Activated CD8-positive, alpha-beta memory T cell treated with anti-CD3 and anti-CD28 coated beads for 4 hours (primary cell): Measurements from ENCODE around the gene NAPB.
"Not testable (repeated sequence)": the region's sequence is repeated elsewhere in the genome, so short reads cannot be mapped to it uniquely, and the experiment has no call there.

Experiments used
- DNase-seq, 2 donors: peaks; one replicate each; pipeline ENCODE4 v3.0.0-alpha.2; 2020; ENCODE audit warnings: low read depth in 2 of 2

NAPB gene

DNA sequence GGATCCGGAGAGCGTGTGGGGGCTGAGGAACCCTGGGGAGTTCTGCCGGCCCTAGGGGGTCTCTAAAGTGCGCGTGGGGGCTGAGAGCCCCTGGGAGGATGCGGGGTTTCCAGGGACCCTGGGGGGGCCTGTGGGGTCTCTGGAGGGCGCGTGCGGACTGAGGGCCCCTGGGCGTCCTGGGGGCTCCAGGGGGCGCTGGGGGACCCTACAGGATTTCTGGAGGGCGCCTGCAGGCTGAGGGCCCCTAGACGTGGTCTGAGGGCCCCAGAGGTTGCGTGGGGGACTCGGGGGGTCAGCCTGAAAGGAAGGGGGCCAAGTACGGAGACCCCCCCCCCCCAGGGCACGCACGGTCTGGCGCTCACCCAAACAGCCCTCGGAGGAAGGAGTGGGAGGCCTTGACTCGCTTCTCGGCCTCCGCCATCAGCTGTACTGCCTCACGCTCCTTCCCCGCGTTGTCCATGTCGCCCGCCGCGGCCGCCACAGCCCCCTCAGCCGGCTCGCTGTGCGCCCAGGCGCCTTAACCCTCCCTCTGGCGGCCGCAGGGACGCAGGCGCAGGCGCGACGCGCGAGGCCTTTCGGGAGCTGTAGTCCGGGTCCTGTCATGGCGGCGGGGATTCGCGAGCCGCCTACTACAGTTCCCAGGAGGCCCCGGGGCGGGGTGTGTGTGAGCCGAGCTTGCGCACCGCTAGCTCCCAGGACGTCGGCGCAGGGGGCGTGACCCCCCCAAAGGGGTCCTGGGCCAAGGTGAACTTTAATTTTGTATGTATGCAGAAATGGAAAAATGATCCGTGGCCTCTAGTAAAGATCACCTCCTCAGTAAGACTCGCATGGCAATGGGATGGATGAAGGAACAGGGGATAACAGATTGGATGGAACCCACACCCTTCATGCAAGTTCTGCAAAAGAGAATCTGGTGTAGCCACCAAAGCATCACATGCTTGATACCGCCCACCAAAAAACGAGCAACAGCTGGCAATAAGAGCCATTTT is at the start of gene NAPB:
Gene NAPB (minus strand): TSS at position 546 of the 989 bp plus-strand sequence. CDS start 86 bp downstream, at position 460.
- DNase-seq: peak; percentile 82 to 87

DNA sequence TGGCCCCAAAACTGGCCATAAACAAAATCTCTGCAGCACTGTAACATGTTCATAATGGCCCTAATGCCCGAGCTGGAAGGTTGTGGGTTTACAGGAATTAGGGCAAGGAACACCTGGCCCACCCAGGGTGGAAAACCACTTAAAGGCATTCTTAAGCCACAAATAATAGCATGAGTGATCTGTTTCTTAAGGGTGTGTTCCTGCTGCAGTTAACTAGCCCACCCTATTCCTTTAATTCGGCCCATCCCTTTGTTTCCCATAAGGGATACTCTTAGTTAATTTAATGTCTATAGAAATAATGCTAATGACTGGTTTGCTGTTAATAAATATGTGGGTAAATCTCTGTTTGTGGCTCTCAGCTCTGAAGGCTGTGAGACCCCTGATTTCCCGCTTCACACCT is 45.7 kb upstream of the NAPB start:
- DNase-seq: not testable (repeated sequence)

DNA sequence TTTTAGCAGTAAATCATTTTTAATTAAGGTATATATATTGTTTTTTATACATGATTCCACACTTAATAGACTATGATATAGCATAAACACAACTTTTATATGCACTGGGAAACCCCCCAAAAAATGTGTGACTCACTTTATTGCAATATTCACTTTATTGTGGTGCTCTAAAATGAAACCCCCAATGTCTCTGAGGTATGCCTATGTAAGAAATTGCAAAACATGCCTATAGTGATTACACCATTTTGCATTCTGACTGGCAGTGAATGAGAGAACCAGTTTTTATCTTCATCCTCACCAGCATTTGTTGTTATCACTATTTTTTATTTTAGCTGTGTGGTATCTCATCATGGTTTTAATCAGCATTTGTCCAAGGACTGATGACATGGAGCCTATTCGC is 39.9 kb upstream of the NAPB start:
- no peak for DNase-seq

DNA sequence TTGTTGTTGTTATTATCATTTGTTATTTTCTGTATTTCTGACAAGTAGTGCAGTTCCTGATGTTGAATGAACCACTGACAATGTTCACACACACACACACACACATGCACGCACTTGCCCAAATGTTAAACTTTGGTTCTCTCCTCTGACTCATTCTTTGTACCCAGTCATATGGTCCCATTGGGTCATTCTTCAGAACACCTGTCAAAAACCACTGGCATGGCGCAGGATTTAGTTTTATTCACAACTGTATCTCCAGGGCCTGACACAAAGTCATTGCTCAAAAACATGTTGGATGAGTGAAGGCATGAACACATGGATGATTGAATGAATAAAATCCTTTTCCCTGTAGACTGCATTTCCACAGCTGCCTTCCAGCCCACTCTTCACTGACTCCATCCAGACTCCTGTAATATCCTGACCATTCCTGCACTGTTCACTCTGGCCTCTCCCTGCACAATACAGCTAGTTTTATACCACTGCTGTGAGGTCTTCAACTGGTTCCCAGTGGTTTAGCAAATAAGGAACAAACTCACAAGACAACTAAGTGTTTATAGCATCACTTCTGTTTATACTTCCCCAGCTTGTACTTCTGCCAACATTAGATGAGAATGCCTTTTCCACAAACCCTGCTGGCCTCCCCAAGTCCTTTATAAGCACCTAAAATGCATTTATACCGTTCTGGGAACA is 38.3 kb upstream of the NAPB start:
- no peak for DNase-seq

DNA sequence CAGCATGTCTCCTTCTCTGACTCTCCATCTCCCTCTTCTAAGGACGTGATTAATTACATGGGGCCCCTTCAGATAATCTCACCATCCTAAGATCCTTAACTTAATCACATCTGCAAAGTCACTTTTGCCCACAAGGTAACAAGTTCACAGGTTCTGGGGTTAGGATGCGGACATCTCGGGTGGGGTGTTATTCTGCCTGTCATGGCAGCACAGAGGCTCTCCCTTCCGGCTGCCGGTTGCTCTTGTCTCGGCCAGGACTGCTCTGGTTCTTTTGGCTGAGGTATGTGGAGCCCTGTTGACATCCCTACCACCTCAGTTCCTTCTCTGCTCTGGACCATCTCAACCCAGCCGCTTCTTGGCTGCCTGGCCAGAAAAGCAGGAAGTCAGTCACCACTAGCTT is 35.6 kb upstream of the NAPB start:
- no peak for DNase-seq

DNA sequence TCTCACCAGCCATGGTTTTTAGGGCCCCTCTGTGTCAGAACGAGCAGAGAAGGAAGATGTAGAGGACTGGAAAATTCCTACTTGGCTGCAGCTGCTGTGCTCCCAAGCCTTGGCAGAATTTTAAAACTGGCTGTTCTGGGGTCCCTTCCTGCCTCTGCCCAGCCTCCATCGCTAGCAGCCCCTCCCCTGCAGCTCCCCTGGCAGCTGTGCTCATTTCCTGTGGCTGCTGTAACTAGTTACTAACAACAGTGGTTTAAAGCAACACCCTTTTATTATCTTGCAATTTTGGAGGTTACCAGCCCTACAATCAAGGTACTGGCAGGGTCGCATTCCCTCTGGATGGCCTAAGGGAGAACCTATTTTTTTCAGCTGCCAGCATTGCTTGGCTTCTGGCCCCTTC is 35.1 kb upstream of the NAPB start:
- no peak for DNase-seq

DNA sequence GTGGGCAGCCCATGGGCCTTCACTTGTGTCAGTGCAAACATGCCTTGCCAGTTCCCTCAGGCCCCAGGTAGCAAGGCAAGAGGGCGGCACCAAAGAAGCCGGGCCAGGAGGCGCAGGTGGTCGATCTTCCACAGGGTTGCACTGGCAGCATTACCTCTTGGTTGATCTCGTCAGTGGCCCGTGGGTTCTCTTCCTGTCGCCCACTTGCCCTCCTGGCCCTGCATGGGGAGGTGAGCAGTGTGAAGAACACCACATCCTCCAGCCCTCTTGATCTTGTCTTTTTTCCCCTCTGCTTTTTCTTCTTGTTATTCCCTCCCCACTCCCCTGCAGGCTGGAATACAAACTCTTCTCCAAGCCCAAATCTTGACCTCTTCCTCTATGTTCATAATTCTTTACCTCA is 34.4 kb upstream of the NAPB start:
- no peak for DNase-seq

DNA sequence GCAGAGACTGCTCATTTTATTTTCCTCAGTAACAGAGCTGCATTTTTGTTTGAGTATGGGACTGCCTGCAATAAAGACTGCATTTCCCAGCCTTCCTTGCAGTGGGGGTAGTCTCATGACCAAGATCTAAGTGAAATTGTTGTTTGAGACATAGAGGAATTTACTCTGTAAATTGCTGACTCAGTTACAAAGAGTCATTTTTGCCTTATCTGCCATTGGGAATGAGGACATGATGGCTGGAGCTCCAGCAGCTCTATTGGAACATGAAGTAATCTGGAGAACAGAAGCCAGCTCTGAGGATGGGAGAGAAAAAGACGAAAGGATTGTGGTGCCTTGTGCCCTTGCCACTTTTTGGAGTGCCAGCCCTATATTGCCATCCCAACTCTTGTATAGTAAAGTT is 33.5 kb upstream of the NAPB start:
- no peak for DNase-seq

DNA sequence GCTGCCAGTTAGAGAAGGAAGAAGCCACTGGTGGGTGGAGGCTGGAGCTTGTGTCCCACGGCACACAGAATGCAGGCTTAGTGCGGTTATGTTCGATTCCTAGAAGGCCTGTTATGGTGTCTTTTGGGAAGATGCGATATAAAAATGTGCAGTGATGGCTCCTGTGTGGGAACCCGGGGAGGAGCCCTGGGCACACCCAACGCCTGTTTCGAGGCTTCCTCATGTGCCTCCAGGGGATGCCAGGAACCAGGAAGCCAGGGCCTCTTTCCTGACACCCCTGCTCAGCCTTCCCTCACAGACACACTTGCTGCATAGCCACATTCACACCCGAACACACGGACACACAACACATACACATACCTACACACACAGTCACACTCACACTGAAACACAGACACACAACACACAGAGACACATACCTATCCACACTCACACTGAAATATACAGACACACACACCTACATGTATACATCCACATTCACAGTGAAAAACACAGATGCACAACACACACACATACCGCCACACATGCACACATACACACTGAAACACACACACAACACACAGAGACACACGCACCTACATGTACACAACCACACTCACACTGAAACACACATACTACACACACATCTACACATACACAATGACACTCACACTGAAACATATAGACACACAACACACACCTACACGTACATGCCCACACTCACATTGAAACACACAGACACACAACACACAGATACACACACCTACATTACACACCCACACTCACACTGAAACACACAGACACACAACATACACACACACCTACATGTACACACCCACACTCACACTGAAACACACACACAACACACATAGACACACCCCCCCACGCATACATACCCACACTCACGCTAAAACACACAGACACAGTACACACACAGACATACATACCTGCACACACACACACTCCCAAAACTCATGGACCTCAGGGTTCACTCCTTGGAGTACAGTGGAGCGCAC is 32.6 kb upstream of the NAPB start:
- DNase-seq: no peak

DNA sequence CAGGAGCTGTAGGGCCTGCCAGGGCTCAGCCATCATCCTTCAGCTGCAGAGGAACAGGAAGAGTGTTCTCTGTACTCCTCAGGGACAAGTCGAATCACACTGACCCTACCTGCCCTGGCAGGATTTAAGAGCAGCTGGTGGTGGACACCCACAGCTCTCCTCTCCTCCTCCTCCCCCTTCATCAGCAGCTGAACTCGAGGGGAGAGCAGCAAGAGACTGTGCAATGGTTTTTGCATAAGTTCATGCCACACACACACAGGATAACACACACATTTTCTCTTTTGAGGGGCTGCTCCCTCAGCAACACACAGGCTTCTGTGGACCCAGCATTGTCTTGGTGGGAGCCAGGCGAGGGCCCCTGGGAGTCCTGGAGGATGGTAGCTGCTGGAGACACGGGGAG is 31.5 kb upstream of the NAPB start, which contains the start of gene CST11:
Gene CST11 (minus strand): TSS at position 101 of the 400 bp plus-strand sequence. CDS start 65 bp downstream, at position 36.
- DNase-seq: no peak

DNA sequence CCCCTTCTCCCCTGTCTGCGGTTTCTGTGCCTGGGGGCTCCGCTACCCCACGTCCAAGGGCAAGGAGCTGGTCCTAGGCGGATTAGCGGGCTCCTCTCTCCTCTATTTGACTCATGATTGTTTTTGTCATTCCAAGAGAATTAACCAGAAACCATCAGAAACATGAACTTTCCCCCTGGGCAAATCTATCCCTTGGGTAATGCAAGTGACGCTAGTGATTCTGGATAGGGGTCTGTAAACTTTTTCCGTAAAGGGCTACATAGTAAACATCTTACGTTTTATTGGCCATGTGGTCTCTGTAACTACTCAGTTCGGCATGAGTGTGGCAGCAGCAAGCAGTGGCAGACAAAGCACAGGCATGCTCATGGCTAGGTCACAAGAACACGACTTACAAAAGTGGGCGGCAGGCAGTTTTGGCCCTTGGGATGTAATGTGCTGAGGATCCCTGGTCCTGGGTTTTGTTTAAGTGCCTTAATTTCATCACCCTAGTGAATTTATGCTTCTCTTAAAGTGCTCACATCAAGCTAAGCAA is 30.7 kb upstream of the NAPB start:
- no peak for DNase-seq

DNA sequence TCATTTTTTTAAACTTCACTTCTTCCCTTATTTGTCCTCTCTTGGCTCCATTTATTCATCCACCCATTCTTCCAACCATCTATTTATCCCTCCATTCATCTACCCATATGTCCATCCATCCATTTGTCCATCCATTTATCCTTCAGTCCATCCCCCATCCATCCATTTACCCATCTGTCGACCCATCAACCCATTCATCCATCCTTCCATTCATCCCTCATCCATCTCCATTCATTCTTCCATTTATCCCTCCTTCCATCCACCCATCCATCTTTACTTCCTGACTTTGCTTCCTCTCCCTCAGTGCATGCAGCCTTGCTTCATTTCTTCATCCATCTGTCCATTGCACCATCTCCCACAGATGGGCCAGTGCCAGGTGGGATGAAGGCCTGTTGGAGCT is 29.6 kb upstream of the NAPB start:
- no peak for DNase-seq

DNA sequence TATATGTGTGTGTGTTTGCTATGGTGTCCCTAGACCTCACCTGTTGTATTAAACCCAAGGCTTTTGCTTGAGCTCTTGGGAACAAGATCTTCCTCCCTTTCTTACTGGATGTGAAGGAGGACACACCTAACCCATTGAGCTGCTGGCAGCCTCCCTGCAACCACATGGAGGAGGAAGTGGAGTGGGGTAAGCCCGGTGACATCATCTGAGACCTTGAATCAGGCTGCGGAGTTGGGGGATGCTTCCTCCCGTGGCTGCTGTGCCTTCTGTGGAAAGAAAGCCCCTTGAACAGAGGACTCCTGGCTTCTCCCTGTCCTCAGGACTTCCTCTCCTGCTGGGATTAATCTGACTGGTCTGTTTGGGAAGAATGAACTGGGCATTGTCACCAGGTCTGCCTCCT is 28.1 kb upstream of the NAPB start:
- no peak for DNase-seq

DNA sequence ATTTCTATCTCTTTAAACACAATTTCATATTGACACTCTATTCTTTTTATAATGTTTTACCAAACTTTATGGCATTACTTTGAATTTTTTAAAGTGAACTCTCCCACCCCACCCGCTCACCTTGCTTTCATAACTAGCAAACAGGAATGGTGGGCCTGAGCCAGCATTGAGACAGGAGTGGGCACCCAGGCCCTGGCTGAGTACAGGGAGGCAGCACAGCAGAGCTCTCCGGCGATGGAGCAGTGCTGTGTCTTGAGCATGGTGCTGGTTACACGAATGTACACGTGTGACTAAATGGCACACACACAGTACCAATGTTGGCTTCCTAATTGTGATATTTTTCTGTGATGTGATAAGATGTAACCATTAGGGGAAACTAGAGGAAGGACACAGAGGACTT is 26.9 kb upstream of the NAPB start:
- no peak for DNase-seq

DNA sequence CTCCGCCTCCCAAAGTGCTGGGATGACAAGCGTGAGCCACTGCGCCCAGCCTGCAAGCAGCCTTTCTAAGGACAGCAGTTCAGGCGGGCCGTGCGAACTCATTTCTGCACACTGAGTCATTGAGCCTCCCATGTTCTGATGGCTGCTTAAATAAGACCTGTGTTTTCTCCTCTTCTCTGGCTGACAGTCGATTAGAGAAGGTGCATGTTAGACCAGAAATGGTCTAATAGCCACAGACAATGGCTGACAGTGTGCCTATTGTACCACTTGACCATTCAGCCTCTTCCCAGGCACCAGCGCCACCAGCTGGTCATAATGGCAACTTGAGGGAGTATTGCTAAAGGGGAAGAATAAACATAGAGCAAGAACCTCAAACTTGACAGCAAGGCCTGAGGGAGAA is 25.2 kb upstream of the NAPB start:
- no peak for DNase-seq

DNA sequence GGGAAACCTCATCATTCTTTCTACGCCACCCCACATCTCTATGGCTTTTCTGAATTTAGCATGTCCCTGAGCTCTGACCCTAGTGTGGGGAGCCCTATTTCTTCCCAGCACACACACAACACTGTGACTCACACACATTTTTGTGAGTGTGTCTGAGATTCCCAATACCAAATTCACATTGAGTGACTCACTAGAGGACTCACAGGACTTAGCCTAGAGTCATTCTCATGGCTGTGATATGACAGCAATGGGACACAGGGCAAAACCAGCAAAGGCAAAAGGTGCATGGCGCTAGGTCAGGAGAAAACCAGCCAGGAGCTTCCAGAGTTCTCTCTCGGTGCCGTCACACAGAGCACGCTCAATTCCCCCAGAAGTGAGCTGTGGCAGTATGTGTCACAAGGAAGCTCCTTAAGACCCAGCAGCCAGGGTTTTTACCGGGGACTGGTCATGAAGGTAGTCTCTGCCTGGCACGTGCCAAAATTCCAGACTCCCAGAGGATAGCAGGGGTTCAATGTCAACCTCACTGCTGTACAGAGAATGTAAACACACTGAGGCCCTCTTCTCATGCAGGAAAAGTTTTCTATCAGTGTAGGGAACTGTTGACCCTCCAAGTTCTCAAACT is 24.4 kb upstream of the NAPB start:
- DNase-seq: no peak

DNA sequence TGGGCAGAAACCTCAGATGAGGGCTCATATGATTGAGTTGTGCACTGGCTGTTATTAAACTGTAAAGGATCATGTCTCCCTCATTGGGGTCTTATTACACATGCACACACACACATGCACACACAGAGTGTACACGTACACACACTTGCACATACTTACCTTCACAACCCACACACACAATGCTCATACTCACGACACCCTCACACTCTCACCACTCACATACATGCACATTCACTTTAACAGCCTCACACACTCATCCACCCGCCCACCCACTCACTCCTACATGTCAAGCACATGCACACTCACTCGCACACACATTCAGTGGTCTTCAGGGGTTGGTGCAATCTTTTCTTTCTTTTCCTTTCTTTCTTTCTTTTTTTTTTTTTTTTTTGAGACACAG is 23.6 kb upstream of the NAPB start:
- no peak for DNase-seq

DNA sequence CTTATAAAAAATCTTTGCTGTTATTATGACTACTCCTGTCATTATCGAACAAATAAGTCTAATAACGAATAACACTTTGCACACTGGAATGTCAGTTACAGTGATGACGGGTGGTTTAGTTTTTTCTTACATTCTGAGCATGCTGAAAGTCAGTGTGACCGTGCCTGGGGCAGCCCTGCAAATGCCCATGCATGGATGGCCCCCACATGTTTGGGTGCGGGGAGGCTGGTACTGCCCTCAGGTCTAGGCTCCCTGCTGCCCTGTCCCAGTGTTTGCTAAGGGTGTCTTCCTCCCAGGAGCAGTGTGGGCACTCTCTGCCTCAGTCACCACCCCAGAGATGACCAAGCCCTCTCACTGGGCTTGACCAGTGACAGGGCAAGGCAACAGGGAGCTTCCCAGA is 21.1 kb upstream of the NAPB start:
- no peak for DNase-seq

DNA sequence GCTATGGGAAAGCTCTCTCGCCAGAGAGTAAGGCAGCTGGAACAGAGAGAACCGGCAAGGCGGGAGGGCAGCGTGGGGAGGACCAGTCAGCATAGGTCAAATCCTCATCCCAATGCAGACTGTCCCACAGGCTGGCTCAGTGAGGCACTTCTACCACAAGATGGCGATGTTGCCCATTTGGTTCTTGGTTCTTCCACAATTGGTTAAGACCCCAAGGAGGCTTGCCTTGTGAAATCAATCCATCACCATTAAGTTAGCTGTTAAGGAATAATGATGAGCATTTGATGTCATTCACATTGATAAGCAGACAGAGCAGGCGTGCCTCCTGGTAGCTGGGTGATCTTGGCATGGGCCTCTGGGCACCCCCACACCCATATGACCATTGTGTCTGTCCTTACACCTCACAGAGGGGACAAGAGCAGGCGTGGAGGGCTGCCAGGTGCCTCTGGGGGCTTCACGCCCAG is 20.6 kb upstream of the NAPB start:
- peak; percentile 27 to 29 for DNase-seq

DNA sequence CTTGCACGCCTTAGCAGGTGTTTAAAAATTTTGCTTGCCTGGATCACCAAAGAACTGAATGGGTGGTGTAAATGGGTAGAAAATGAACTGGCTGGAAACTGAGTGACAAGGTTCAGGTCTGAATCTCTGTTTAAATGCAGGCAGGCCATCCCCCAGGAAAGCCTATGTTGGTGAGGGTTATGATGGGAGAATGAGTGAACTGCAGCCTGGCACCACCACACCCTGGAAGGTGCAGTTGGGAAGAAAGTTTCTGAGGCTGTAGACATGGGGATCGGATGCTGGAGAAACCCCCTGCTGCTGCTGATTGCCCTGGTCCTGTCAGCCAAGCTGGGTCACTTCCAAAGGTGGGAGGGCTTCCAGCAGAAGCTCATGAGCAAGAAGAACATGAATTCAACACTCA is 18.7 kb upstream of the NAPB start:
- DNase-seq: no peak

DNA sequence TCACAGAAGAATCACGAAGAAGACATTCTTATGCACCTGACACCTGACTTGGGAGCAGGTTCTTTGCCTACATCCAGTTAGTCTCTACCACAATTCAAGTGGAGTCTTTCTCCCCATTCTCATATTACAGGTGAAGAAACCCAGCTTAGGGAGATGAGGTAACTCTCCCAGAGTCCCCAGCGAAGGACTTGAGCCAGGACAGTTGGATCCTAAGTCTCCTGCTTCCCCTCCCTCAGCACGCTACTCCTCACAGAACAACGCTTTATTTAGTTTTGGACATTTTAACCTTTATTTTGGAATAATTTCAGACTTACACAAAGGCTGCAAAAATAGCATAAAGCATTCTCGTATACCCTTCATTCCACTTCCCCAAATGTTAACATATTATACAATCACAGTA is 17.4 kb upstream of the NAPB start:
- DNase-seq: no peak
